HG03432 (cell line): Measurements from ENCODE around the gene TEX44.

ENCODE experiments used
- ATAC-seq: cut with Tn5 transposase; IDR thresholded peaks from one replicate; pipeline ENCODE4 v1.9.1; 2021; ENCODE audit warnings: mild to moderate bottlenecking, moderate library complexity; ENCODE audit not compliant: unreplicated experiment

TEX44 gene

DNA sequence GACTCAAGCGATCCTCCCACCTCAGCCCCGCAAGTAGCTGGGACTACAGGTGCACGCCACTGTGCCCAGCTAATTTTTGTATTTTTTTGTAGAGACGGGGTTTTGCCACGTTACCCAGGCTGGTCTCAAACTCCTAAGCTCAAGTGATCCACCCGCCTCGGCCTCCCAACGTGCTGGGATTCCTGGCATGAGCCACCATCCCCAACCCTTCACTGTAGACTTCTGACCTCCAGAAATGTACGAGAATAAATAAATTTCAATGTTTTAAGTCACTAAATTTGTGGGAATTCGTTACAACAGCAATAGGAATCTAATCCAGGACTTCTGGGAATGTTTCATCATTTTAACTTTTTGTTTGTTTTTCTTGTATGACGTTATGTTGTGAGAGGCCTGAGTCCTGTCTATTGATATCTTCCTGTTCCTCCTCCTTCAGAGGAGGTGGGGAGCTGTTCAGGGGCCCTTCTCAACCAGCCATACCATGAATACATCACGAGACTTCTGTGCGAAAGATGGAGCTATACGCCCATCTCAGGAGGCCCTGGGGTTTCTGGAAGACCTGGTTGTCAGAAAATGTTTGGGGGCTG, 40.0 kb downstream of the TEX44 start:
- no peak for ATAC-seq

DNA sequence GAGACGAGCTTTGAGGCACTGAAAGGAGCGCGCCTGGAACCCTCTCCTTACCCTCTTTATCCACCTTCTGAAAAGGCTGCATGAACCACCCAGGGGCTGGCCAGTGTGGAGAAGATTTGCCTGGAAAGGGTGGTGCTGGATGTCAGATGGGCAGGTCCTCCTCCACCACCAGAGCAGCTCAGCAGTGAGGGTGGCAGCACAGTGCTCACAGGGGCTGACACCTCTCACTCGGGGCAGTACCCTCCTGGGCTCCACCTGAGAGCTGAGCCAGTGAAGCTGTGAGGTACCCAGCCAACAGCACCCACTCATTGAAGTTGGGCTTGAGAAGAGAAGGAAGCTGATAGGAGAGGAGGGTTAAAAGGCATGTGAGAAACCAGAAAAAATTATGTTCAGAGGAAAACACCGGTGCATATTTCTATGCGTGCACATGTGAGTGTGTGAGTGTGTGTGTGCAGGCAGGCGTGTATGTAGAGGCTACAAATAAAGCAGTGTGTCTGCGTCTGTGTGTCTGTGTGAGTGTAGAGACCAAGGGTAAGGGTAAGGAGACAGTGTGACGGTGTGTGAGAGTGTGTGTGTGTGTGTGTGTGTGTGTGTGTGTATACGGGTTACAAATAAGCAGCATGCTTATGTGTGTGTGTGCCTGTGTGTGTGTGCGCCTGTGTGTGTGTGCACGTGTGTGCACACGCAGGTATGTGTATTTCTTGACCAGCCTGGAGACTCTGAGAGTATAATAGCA, 40.7 kb downstream of the TEX44 start:
- no peak for ATAC-seq

DNA sequence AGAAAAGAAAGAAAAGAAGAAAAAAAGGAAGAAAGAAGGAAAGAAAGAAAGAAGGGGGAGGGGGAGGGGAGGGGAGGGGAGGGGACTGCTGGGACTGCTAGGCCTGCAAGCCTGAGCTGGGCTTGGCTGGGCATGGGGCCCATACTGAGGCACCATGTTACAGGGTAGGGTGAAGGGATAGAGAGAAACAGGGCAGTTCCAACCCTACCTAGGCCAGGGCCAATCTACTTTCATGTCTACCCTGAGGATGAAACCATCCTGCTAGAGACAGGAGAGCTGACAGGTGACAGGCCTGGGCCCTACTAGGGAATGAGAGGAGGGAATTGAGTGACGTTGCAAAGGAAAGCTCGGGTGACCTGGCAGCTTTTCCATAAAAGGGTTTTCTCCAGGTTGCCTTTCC, 41.7 kb downstream of the TEX44 start:
- no peak for ATAC-seq

DNA sequence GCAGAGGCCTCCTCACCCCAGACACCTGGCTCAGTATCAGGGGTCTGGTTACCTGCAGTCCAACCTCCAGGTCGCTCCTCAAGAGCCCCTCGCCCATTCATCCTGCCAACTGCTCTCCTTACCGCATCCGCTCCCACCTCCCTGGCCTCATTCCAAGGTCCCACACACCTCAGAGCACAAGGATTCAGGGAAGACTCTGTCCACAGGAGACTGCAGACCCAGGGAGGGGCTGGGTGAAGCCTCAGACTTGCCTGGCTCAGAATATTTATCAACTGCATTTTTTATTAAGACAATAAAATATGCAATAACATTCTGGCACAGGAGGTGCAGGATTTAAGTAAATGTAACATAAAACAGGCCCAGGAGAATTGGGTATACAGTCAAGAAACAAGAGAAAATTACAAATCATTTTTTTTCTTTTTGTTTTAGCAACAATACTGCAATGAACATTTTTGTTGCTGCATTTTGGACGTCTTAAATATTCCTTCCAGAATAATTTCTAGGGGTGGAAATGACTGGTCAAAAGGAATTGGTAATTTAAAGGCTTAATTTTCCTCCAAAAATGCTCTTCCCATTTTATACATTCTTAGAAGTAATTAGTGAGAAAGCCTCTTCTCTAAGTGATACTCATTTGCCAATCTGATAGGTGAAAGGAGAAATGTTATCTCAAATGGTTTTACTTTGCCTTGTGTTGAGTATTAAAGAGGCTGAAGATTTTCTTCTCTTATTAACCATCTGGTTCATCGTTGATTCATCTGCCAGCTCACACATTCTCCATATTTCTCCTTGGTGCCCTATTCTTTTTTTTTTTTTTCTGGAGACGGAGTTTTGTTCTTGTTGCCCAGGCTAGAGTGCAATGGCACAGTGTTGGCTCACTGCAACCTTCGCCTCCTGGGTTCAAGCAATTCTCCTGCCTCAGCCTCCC, 42.5 kb downstream of the TEX44 start:
- ATAC-seq: no peak

DNA sequence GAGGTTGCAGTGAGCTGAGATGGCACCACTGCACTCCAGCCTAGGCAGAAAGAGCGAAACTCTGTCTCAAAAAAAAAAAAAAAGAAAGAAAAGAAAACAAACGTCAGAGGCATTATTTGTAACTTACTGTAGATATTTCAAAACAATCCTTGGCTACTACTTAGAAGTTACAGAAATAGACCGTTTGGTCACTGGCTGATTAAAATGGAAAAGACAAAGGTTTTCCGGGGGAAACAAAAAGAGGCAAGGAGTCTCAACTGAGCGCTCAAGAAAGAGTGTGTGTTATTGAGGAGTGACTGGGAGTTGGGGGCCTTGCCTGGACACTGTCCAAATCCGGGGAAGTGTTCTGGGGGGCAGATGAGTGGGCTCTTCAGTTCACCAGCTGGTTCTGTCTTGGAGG, 47.6 kb downstream of the TEX44 start:
- ATAC-seq: no peak

DNA sequence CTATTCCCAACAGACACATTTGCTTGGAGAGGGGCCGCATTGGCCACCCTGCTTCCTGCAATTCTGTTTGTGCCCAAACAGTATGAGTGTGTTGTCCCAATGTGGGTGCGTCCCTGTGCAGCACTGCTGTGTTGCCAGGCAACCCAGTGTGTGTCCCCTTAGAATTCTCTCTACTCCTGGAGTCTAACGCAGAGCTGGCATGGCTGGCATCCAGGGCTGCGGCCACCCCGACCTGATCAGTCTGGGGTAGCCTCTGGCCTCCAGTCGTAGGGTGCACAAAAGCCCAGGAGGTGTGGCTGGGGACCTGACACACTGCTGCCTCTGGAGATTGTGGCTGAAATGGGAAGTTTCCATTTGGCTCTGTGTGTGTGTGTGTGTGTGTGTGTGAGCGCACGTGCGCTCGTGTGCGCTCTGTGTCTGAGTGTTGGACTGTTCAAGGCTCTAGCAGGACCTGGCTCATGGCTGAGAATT, 48.0 kb downstream of the TEX44 start:
- no peak for ATAC-seq

DNA sequence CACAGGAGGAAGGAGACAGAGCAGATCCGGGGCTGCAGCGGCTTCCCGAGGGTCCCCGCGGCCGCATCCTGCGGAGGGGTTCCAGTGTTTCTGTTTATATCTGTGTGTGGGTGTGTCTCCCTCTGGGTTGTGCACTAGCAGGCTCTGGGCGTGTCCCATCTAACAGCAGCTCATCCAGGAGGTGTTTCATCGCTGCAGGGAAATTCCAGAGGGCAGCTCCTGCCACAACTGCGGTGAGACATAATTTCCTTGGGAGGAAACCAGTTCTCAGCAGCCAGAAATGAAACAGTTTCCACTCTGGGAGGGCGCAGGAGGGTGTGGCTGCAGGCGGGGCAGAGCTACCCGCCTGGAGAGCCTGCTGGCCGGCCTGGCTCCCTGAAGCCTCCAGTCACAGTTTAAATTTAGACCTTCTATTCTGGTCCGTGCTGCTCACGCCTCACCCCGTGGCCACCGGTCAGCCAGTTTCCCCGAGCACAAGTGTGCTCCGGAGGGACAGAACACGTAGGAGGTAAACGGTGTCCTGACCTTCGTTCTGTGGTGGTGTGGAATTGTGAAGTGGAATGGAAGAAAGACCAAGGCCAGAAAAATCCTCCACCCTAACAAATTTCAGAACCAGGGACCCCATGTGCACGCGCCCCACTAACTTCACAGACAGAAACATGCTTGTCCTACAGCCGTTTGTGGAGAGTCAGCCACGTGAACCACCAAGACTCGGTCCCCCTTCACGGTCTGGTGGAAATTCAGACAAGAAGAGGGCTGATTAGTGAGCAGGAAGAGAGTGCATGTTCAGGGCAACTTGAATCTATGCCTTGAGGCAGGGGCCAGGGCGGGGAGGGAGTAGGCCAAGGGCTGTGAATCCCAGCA, 50.2 kb downstream of the TEX44 start:
- ATAC-seq: peak; percentile 74

DNA sequence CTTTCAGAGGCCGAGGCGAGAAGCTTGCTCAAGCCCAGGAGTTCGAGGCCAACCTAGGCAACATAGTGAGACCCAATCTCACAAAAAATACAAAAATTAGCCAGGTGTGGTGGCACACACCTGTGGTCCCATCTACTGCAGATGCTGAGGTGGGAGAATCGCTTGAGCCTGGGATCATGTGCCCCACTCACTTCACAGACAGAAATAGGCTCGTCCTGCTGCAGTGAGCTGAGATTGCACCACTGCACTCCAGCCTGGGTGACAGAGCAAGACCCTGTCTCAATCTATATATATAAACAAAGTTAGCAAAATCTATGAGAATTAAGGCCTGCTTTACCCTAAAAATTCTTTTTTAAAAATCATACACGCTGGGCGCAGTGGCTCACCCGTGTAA, 50.8 kb downstream of the TEX44 start:
- ATAC-seq: no peak
